SK-N-SH (cell line): ENCODE data around the gene SHLD1. TPM values are rescaled to one million over a fixed set of nuclear protein-coding genes. Genes with fewer than 3 reads are reported as not detected.

ENCODE experiments used
- ELF1 ChIP-seq: IDR thresholded peaks from 2 replicates; pipeline ENCODE4 v1.4.0; 2012
- GABPA ChIP-seq: IDR thresholded peaks from 2 replicates; pipeline ENCODE4 v1.4.0; 2012; ENCODE audit warnings: low read depth, mild to moderate bottlenecking
- GATA2 ChIP-seq: sonication (generic); formaldehyde crosslinking; IDR thresholded peaks from 2 replicates; pipeline ENCODE4 v1.5.0; 2020; ENCODE audit warnings: mild to moderate bottlenecking, missing genetic modification reagents
- JUND ChIP-seq: IDR thresholded peaks from 2 replicates; pipeline ENCODE4 v1.4.0; 2012
- MEF2A ChIP-seq: IDR thresholded peaks from 2 replicates; pipeline ENCODE4 v1.4.0; 2012; ENCODE audit warnings: low read depth, borderline replicate concordance
- MXI1 ChIP-seq: IDR thresholded peaks from 2 replicates; pipeline ENCODE4 v1.6.1; 2012; ENCODE audit warnings: mild to moderate bottlenecking, low read depth, low read length, improper control_type of control experiment
- NFIC ChIP-seq: IDR thresholded peaks from 2 replicates; pipeline ENCODE4 v1.4.0; 2012; ENCODE audit warnings: borderline replicate concordance
- POLR2AphosphoS5 ChIP-seq: IDR thresholded peaks from 2 replicates; pipeline ENCODE4 v1.6.1; 2012; ENCODE audit warnings: low read depth, low read length
- RAD21 ChIP-seq: IDR thresholded peaks from 2 replicates; pipeline ENCODE4 v1.6.1; 2012; ENCODE audit warnings: mild to moderate bottlenecking, low read length
- RFX5 ChIP-seq: IDR thresholded peaks from 2 replicates; pipeline ENCODE4 v1.6.1; 2012; ENCODE audit warnings: mild to moderate bottlenecking, improper control_type of control experiment, low read length
- RXRA ChIP-seq: IDR thresholded peaks from 2 replicates; pipeline ENCODE4 v1.4.0; 2012; ENCODE audit warnings: low read depth, mild to moderate bottlenecking, borderline replicate concordance
- SMC3 ChIP-seq: IDR thresholded peaks from 2 replicates; pipeline ENCODE4 v1.6.1; 2012; ENCODE audit warnings: low read depth, low read length, improper control_type of control experiment
- TAF1 ChIP-seq: IDR thresholded peaks from 2 replicates; pipeline ENCODE4 v1.6.1; 2012; ENCODE audit warnings: low read depth, mild to moderate bottlenecking, low read length, moderate library complexity, borderline replicate concordance
- TCF12 ChIP-seq: IDR thresholded peaks from 2 replicates; pipeline ENCODE4 v1.4.0; 2012
- TEAD4 ChIP-seq: IDR thresholded peaks from 2 replicates; pipeline ENCODE4 v1.4.0; 2012; ENCODE audit warnings: mild to moderate bottlenecking, borderline replicate concordance; ENCODE audit not compliant: insufficient read depth
- polyA plus RNA-seq, 3 experiments: library from polyadenylated mRNA; depleted of rRNA; stranded (reverse); fragments of >200 nt; gene quantifications; 2 replicates each; pipeline ENCODE4 v1.2.3, GENCODE V29; 2012
- TF ChIP-seq, protein P1 (sequence below): fragments of 150-350 bp; IDR thresholded peaks from 2 replicates; pipeline ENCODE4 v1.6.1; 2017; ENCODE audit warnings: antibody characterized with exemption, low read length, low read depth, borderline replicate concordance
- TF ChIP-seq, protein P2 (sequence below): IDR thresholded peaks from 2 replicates; pipeline ENCODE4; 2012
- TF ChIP-seq, protein P3 (sequence below): fragments of 200-600 bp; sonication (generic); IDR thresholded peaks from 2 replicates; pipeline ENCODE4 v1.6.1; 2017; ENCODE audit warnings: antibody characterized with exemption, mild to moderate bottlenecking, moderate library complexity
- TF ChIP-seq, protein P4 (sequence below): IDR thresholded peaks from 2 replicates; pipeline ENCODE4 v1.4.0; 2012; ENCODE audit warnings: low read depth, borderline replicate concordance

The SHLD1 gene
- polyA plus RNA-seq, 1 of the 3 experiments (the other 2 are of a cell fraction): 4.5 TPM

DNA sequence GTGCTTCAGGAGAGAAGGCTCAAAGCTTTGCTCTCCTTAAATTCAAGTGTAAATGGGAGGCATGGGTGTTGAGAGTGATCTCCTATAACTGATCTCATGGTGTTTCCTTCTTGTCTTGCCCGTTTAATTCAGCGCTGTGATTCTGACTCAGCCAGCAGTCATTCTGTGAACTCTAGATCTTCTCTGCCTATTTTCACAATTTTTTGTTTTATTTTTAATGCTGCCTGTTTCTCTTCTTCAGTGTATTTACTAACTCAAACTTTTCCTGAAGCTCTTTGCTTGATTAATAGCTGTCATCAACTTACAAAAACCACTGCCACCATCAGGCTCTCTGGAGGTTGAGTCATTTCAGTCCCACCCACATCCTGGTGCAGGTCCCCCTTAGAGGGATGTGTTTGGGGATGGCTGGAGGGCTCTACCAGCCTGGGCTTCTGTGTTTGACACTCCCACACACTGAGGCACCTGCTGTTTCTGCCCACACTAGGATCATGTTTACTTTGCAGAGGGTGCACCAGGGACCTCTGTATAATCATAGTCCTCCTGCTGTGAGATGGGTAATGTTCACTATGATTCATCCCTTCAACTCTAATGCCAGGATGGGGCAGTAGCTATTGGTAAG is 94.0 kb downstream of the SHLD1 start (continued):
- TF ChIP-seq MEF2A (no peak), RFX5 (no peak), ELF1 (no peak), POLR2AphosphoS5 (no peak), MXI1 (no peak), RXRA (no peak), NFIC (peak; percentile 37; the same call in 1 of the 2 replicates), RAD21 (no peak), TEAD4 (peak; percentile 30; the same call in 1 of the 2 replicates), GATA2 (no peak), JUND (peak; percentile 52), SMC3 (no peak), TCF12 (peak; percentile 88), GABPA (no peak), TAF1 (no peak)
- TF ChIP-seq, protein P1, sequence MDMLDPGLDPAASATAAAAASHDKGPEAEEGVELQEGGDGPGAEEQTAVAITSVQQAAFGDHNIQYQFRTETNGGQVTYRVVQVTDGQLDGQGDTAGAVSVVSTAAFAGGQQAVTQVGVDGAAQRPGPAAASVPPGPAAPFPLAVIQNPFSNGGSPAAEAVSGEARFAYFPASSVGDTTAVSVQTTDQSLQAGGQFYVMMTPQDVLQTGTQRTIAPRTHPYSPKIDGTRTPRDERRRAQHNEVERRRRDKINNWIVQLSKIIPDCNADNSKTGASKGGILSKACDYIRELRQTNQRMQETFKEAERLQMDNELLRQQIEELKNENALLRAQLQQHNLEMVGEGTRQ: no peak
- TF ChIP-seq, protein P2, sequence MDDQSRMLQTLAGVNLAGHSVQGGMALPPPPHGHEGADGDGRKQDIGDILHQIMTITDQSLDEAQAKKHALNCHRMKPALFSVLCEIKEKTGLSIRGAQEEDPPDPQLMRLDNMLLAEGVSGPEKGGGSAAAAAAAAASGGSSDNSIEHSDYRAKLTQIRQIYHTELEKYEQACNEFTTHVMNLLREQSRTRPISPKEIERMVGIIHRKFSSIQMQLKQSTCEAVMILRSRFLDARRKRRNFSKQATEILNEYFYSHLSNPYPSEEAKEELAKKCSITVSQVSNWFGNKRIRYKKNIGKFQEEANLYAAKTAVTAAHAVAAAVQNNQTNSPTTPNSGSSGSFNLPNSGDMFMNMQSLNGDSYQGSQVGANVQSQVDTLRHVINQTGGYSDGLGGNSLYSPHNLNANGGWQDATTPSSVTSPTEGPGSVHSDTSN: peak; percentile 81
- TF ChIP-seq, protein P3, sequence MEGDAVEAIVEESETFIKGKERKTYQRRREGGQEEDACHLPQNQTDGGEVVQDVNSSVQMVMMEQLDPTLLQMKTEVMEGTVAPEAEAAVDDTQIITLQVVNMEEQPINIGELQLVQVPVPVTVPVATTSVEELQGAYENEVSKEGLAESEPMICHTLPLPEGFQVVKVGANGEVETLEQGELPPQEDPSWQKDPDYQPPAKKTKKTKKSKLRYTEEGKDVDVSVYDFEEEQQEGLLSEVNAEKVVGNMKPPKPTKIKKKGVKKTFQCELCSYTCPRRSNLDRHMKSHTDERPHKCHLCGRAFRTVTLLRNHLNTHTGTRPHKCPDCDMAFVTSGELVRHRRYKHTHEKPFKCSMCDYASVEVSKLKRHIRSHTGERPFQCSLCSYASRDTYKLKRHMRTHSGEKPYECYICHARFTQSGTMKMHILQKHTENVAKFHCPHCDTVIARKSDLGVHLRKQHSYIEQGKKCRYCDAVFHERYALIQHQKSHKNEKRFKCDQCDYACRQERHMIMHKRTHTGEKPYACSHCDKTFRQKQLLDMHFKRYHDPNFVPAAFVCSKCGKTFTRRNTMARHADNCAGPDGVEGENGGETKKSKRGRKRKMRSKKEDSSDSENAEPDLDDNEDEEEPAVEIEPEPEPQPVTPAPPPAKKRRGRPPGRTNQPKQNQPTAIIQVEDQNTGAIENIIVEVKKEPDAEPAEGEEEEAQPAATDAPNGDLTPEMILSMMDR: no peak
- TF ChIP-seq, protein P4, sequence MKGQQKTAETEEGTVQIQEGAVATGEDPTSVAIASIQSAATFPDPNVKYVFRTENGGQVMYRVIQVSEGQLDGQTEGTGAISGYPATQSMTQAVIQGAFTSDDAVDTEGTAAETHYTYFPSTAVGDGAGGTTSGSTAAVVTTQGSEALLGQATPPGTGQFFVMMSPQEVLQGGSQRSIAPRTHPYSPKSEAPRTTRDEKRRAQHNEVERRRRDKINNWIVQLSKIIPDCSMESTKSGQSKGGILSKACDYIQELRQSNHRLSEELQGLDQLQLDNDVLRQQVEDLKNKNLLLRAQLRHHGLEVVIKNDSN: no peak
